ENCODE measurements around the gene ANXA2R.

GRCh38 chr5:43033841-43034590 lies 6.1 kb downstream of the ANXA2R start:
- TF ChIP-seq EZH2 (IDR thresholded peaks at IDR 0.05; ENCODE audit: low read depth) = no peak
- TF ChIP-seq, protein P1, sequence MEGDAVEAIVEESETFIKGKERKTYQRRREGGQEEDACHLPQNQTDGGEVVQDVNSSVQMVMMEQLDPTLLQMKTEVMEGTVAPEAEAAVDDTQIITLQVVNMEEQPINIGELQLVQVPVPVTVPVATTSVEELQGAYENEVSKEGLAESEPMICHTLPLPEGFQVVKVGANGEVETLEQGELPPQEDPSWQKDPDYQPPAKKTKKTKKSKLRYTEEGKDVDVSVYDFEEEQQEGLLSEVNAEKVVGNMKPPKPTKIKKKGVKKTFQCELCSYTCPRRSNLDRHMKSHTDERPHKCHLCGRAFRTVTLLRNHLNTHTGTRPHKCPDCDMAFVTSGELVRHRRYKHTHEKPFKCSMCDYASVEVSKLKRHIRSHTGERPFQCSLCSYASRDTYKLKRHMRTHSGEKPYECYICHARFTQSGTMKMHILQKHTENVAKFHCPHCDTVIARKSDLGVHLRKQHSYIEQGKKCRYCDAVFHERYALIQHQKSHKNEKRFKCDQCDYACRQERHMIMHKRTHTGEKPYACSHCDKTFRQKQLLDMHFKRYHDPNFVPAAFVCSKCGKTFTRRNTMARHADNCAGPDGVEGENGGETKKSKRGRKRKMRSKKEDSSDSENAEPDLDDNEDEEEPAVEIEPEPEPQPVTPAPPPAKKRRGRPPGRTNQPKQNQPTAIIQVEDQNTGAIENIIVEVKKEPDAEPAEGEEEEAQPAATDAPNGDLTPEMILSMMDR (conservative IDR thresholded peaks at IDR 0.05) = no peak

Measured in PC-9 (cell line).